ENCODE measurements around the gene GBA3.

The GBA3 gene

GRCh38 chr4:22850055-22850454 is 157.3 kb downstream of the GBA3 start:
- no peak for DNase-seq (ENCODE audit: low read depth)
- Histone ChIP-seq H3K9ac (ENCODE audit: low read length) (no peak overlapping the region), H3K36me3 (ENCODE audit: control insufficient read depth, insufficient read depth, low read length, severe bottlenecking) (no peaks in the 10 kb centered on the region), H3K27me3 (replicated peaks; ENCODE audit: control insufficient read depth, insufficient read depth, low read length) (no peaks in the 10 kb centered on the region), H3K4me3 (ENCODE audit: low read length) (no peak overlapping the region), H3K9me3 (ENCODE audit: control insufficient read depth, low read length) (no peaks in the 10 kb centered on the region), H3K4me1 (ENCODE audit: control insufficient read depth, insufficient read depth, low read length) (no peaks in the 10 kb centered on the region)

DNA sequence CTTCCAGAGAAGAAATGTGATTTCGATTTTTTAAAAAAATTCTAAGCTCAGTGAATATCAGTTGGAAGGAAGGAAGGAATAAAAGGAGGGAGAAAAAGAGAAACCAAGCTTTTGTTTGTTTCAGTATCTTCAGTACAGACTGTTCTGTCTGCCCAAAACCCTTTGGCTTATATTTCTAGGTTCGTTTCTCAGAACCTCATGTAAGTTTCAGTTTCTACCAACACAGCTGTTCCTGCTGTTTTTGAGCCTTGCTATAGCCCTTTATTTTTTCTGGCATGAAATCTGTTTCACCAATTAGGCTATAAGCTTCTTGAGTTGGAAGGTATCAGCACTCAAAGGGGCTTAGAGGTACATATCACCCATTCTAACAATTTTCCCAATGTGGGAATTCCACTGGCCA is 157.9 kb downstream of the GBA3 start:
- no peaks in the 10 kb centered on the region for H3K27me3 ChIP-seq (replicated peaks; ENCODE audit: control insufficient read depth, insufficient read depth, low read length)
- H3K36me3 ChIP-seq (ENCODE audit: control insufficient read depth, insufficient read depth, low read length, severe bottlenecking), result no peaks in the 10 kb centered on the region

GRCh38 chr4:22857411-22857810 is 164.7 kb downstream of the GBA3 start:
- H3K9ac ChIP-seq (ENCODE audit: low read length), result no peak overlapping the region
- no peaks in the 10 kb centered on the region for H3K9me3 ChIP-seq (ENCODE audit: control insufficient read depth, low read length)
- H3K4me3 ChIP-seq (ENCODE audit: low read length), result no peak overlapping the region
- H3K36me3 ChIP-seq (ENCODE audit: control insufficient read depth, insufficient read depth, low read length, severe bottlenecking), result no peaks in the 10 kb centered on the region
- DNase-seq (ENCODE audit: low read depth), result no peak
- no peaks in the 10 kb centered on the region for H3K4me1 ChIP-seq (ENCODE audit: control insufficient read depth, insufficient read depth, low read length)
- H3K27me3 ChIP-seq (replicated peaks; ENCODE audit: control insufficient read depth, insufficient read depth, low read length), result no peaks in the 10 kb centered on the region

More for the DNA sequence above, 157.9 kb downstream of the GBA3 start:
- no peaks in the 10 kb centered on the region for H3K4me1 ChIP-seq (ENCODE audit: control insufficient read depth, insufficient read depth, low read length)
- H3K4me3 ChIP-seq (ENCODE audit: low read length), result no peak overlapping the region
- no peak overlapping the region for H3K9ac ChIP-seq (ENCODE audit: low read length)
- H3K9me3 ChIP-seq (ENCODE audit: control insufficient read depth, low read length), result no peaks in the 10 kb centered on the region
- no peak for DNase-seq (ENCODE audit: low read depth)

- H3K4me1 ChIP-seq (ENCODE audit: control insufficient read depth, insufficient read depth, low read length), result no peaks in the 10 kb centered on the region
- H3K27me3 ChIP-seq (replicated peaks; ENCODE audit: control insufficient read depth, insufficient read depth, low read length), result no peaks in the 10 kb centered on the region
- no peak overlapping the region for H3K9ac ChIP-seq (ENCODE audit: low read length)
- H3K4me3 ChIP-seq (ENCODE audit: low read length), result no peak overlapping the region
- no peak for DNase-seq (ENCODE audit: low read depth)
- no peaks in the 10 kb centered on the region for H3K9me3 ChIP-seq (ENCODE audit: control insufficient read depth, low read length)
- no peaks in the 10 kb centered on the region for H3K36me3 ChIP-seq (ENCODE audit: control insufficient read depth, insufficient read depth, low read length, severe bottlenecking)
Observed at GRCh38 chr4:22859318-22859717, 166.6 kb downstream of the GBA3 start.

Data from adipocyte (in vitro differentiated cells).